Body of pancreas (tissue), 4 donors: ENCODE data around the gene AK3.
A peak's percentile ranks its signal among the peaks of the same experiment; 100 is the strongest.

Source experiments
- POLR2A ChIP-seq, 3 donors: fragments of 450-650 bp; IDR thresholded peaks; one replicate each; pipeline ENCODE4 v1.6.1; 2016; ENCODE audit warnings: antibody characterized with exemption in 3 of 3, mild to moderate bottlenecking in 2 of 3
- TF ChIP-seq, protein P1 (sequence below), 7 experiments: fragments of 450-650 bp in 4 of 7; fragments of 200-600 bp in 3 of 7; sonication (generic) in 3 of 7; IDR thresholded peaks; one replicate each; pipeline ENCODE4 v1.5.1; 2016 to 2019; ENCODE audit warnings: antibody characterized with exemption in 7 of 7

- TF ChIP-seq, protein P1, sequence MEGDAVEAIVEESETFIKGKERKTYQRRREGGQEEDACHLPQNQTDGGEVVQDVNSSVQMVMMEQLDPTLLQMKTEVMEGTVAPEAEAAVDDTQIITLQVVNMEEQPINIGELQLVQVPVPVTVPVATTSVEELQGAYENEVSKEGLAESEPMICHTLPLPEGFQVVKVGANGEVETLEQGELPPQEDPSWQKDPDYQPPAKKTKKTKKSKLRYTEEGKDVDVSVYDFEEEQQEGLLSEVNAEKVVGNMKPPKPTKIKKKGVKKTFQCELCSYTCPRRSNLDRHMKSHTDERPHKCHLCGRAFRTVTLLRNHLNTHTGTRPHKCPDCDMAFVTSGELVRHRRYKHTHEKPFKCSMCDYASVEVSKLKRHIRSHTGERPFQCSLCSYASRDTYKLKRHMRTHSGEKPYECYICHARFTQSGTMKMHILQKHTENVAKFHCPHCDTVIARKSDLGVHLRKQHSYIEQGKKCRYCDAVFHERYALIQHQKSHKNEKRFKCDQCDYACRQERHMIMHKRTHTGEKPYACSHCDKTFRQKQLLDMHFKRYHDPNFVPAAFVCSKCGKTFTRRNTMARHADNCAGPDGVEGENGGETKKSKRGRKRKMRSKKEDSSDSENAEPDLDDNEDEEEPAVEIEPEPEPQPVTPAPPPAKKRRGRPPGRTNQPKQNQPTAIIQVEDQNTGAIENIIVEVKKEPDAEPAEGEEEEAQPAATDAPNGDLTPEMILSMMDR (IDR thresholded peaks at IDR 0.05): peak in 1 of 7 experiments; percentile 6
- TF ChIP-seq POLR2A (IDR thresholded peaks at IDR 0.05): peak in 2 of 3 donors; percentile 67 to 69
Observed at GRCh38 chr9:4741365-4742089, 525 bp upstream of the AK3 start.
